Measurements from ENCODE around the gene CLEC7A. TPM values are rescaled to one million over a fixed set of nuclear protein-coding genes. Genes with fewer than 3 reads are reported as not detected.

Gene CLEC7A
- total RNA-seq, 6 experiments from 2014 or later, result not detected

GRCh38 chr12:10067264-10067663, 62.7 kb downstream of the CLEC7A start:
- H3K4me3 Mint-ChIP-seq, result peak overlapping the region; percentile 50; the same call in 1 of the 2 replicates
- H3K27ac Mint-ChIP-seq, result peak overlapping the region; percentile 71
- no peaks in the 10 kb centered on the region for H3K9me3 Mint-ChIP-seq
- no peak for DNase-seq
- no peaks in the 10 kb centered on the region for H3K27me3 Mint-ChIP-seq (ENCODE audit: insufficient read depth)
- H3K36me3 Mint-ChIP-seq (ENCODE audit: low read depth), result peaks cover 12% of the 10 kb centered on the region
- peaks cover 66% of the 10 kb centered on the region for H3K4me1 Mint-ChIP-seq (ENCODE audit: low read depth)
- TF ChIP-seq CTCF (IDR thresholded peaks at IDR 0.05), result no peak

Other genes starting within 250 kb of the CLEC7A start
- not detected for gene KLRF2, start 248.7 kb downstream of the CLEC7A start, total RNA-seq (2021; fragmentation: NEBNext Ultra II Directional; extraction: Animal tissue kit (Norgen Biotek cat#: 25700))
- not detected for gene CLEC2A, start 197.8 kb downstream of the CLEC7A start, total RNA-seq (2021; fragmentation: NEBNext Ultra II Directional; extraction: Animal tissue kit (Norgen Biotek cat#: 25700))
- gene CLEC12A, start 158.8 kb downstream of the CLEC7A start, total RNA-seq (2021; fragmentation: NEBNext Ultra II Directional; extraction: Animal tissue kit (Norgen Biotek cat#: 25700)), result not detected
- not detected for gene CLEC1B, start 131.1 kb downstream of the CLEC7A start, total RNA-seq (2021; fragmentation: NEBNext Ultra II Directional; extraction: Animal tissue kit (Norgen Biotek cat#: 25700))
- gene CLEC12B, start 119.6 kb downstream of the CLEC7A start, total RNA-seq (2021; fragmentation: NEBNext Ultra II Directional; extraction: Animal tissue kit (Norgen Biotek cat#: 25700)), result under 1 TPM; 0.24 to 0.40 (median 0.36) TPM
- gene CLEC9A, start 99.5 kb downstream of the CLEC7A start, total RNA-seq (2021; fragmentation: NEBNext Ultra II Directional; extraction: Animal tissue kit (Norgen Biotek cat#: 25700)), result not detected
- 1 to 10 TPM in 1 of 6 experiments, under 1 TPM in 5; 0.14 to 1.2 (median 0.71) TPM for gene CLEC1A, start 31.2 kb downstream of the CLEC7A start, total RNA-seq (2021; fragmentation: NEBNext Ultra II Directional; extraction: Animal tissue kit (Norgen Biotek cat#: 25700))
- gene OLR1, start 41.9 kb upstream of the CLEC7A start, total RNA-seq (2021; fragmentation: NEBNext Ultra II Directional; extraction: Animal tissue kit (Norgen Biotek cat#: 25700)), result 10 to 100 TPM; 30.3 to 53.6 (median 40.0) TPM
- gene TMEM52B, start 48.8 kb upstream of the CLEC7A start, total RNA-seq (2021; fragmentation: NEBNext Ultra II Directional; extraction: Animal tissue kit (Norgen Biotek cat#: 25700)), result 1 to 10 TPM in 4 of 6 experiments, under 1 TPM in 2; 0.74 to 2.3 (median 1.1) TPM
- 100 to 1,000 TPM; 152 to 231 (median 162) TPM for gene GABARAPL1, start 82.7 kb upstream of the CLEC7A start, total RNA-seq (2021; fragmentation: NEBNext Ultra II Directional; extraction: Animal tissue kit (Norgen Biotek cat#: 25700))
- gene KLRD1, start 177.7 kb upstream of the CLEC7A start, total RNA-seq (2021; fragmentation: NEBNext Ultra II Directional; extraction: Animal tissue kit (Norgen Biotek cat#: 25700)), result under 1 TPM; 0.14 to 0.78 (median 0.28) TPM

Measured in HFFc6 (cell line).